Measurements from ENCODE around the gene RABEPK.
"Not testable (repeated sequence)": the region's sequence is repeated elsewhere in the genome, so short reads cannot be mapped to it uniquely, and the experiment has no call there.

RABEPK gene

DNA sequence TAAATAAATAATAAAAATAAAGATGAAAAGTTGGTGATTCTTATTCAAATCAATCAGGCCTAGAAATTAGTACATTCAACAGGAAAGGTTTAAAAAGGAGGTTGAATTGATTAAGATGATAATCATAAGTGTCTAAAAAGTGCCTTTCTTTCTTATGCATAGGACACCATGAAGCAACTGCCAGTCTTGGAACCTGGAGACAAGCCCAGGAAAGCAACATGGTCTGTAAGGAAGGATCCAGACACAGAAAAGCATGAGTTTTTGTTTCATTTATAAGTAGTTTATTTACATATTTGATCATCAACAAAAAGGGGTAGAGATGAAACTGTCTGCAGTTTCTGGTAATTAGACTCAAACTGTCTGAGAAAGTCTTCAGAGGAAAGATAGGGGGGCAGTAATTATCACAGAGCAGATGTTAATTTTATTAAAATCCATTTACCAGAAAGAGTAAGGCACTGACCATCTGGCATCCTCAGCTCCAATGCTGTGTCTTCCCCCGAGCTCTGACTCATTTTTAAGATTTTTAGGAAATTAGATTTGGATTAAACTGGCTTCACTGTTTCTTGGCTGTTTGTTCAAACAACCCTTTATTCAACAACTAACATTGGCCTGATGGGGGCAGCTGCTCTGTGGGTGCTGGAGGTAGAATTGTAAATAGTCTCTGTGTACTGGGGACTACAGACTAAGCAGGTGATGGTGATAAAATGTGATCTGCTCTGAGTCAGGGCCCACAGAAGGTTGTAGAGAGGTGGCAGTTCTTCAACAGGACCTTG lies 2.7 kb downstream of the RABEPK start:
- no peak for DNase-seq

DNA sequence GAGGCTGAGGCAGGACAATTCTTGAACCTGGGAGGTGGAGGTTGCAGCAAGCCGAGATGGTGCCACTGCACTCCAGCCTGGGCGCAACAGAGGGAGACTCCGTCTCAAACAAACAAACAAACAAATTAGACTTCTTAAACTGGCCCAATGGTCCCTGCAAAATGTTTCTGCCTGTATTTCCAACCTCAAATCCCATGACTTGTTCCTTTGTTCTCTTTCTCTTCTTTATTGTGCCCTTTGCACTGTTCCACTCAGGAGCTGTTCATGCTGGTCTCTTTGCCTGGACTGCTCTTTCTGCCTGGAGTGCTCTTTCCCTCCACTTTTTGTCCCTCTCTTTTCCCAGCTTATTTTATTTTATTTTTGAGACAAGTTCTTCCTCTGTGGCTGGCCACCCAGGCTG lies 4.1 kb downstream of the RABEPK start:
- no peak for DNase-seq

DNA sequence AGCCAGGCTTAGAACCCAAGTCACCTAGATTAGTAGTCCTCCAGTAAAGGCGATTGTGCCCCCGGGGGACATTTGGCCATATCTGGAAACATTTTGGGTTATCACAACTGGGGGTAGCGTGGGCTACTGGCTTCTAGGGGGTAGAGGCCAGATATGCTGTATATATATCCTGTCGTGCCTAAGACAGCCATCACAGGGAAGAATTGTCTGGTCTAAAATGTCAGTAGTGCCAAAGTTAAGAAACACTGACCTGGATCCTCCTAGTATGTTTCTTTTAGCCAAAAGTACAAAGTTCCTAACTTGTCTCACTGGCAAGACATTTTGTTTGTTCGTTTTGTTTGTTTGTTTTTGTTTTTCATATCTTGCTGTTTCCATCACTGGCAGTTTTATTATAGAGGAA lies 13.8 kb downstream of the RABEPK start:
- DNase-seq, result no peak

DNA sequence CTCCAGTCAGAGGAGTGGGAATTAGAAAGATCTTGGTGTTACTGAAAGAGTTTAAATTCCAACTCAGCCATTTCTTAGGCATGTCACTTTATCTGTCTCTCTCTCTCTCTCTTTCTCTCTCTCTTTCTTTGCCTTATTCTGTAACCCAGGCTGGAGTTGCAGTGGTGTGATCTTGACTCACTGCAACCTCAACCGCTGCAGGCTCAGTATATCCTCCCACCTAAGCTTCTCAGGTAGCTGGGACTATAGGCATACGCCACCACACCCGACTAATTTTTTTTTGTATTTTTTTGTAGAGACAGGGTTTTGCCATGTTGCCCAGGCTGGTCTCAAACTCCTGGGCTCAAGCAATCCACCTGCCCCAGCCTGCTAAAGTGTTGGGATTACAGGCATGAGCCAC lies 18.3 kb downstream of the RABEPK start:
- no peak for DNase-seq

DNA sequence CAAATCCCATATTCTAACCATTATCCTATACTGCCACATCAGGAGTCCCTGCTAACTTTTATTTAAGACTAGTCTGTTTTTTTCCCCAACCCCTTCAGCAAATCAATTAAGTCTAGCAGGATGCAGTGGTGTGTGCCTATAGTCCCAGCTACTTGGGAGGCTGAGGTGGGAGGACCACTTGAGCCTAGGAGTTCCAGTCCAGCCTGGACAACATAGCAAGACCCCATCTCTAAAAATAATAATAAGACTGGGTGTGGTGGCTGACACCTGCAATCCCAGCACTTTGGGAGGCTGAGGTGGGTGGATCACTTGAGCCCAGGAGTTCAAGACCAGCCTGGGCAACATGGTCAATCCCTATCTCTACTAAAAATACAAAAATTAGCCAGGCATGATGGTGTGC lies 24.5 kb downstream of the RABEPK start:
- not testable (repeated sequence) for DNase-seq

DNA sequence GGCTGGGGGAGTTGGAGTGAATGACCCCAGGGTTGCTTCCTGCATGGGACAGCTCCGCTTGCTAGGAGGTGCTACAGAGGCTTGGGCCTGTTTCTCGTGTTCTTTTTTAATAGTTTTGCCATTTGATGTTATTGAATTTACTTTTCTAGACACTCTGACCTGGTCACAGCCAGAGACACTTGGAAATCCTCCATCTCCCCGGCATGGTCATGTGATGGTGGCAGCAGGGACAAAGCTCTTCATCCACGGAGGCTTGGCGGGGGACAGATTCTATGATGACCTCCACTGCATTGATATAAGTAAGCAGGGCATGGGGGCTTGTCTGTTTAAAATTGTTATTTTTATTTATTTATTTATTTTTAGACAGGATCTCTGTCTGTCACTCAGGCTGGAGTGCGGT lies 27.4 kb downstream of the RABEPK start:
- no peak for DNase-seq

DNA sequence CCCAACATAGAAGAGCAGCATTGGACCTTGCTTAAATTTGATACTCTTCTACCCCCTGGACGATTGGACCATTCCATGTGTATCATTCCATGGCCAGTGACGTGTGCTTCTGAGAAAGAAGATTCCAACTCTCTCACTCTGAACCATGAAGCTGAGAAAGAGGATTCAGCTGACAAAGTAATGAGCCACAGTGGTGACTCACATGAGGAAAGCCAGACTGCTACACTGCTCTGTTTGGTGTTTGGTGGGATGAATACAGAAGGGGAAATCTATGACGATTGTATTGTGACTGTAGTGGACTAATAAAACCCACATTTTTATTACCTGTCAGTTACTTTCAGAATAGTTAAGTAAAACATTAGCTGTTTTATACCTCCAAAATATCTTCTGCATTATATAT lies 33.3 kb downstream of the RABEPK start:
- no peak for DNase-seq

DNA sequence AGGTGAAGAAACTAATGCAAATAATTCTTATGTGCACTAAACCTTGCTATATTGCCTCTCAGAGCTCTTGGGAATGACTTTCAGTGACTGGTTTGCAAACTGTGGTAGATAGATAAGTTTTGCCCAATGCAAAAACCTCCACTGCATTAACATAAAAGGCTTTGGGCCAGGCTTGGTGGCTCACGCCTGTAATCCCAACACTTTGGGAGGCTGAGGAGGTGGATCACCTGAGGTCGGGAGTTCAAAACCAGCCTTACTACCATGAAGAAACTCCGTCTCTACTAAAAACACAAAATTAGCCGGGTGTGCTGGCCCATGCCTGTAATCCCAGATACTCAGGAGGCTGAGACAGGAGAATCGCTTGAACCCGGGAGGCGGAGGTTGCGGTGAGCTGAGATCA lies 33.8 kb downstream of the RABEPK start:
- not testable (repeated sequence) for DNase-seq

DNA sequence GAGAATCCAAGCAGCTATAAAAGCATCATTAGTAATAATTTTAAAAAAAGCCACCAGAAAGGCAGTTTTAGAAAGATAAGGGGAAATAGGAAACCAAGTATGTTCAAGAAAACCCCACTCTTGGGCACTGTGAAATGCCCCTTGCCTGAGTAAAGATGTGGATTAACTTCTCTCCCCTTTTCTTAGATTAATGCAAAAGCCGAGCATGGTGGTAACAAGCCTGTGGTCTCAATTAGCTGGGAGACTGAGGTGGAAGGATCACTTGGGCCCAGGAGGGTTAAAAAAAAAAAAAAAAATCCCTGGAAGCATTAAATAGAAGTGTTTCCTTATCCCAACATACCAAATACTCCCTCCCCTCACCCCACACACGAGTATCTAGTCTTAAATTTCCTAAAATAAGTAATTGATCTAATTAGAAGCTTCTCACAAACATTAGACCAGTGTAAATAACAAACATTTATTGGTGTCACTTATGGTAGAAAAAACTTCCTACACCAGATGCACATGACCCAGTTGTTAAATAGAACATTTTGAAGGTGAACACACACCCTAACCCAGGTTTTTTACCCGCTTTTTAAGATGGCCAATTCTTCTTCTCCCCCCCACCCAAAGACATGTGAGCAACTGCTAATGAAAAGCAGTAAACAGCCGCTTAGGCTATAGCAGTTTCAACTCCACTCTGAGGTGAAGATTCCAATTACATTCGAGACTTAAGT lies 35.6 kb downstream of the RABEPK start:
- no peak for DNase-seq

DNA sequence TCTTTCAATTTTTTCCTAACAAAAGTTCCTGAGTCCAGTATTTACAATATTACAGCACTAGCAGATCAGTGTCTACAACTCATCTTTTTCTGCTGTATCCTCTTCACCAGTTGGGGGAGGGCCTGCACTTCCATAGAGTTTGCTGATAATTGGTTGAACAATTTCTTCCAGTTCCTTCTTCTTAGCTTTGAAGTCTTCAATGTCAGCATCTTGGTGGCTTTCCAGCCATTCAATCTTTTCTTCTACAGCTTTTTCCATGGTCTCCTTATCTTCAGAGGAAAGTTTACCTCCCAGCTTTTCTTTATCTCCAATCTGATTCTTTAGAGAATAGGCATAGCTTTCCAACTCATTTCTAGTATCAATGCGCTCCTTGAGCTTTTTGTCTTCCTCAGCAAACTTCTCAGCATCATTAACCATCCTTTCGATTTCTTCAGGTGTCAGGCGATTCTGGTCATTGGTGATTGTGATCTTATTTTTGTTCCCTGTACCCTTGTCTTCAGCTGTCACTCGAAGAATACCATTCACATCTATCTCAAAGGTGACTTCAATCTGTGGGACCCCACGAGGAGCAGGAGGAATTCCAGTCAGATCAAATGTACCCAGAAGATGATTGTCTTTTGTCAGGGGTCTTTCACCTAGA lies 36.3 kb downstream of the RABEPK start:
- not testable (repeated sequence) for DNase-seq

DNA sequence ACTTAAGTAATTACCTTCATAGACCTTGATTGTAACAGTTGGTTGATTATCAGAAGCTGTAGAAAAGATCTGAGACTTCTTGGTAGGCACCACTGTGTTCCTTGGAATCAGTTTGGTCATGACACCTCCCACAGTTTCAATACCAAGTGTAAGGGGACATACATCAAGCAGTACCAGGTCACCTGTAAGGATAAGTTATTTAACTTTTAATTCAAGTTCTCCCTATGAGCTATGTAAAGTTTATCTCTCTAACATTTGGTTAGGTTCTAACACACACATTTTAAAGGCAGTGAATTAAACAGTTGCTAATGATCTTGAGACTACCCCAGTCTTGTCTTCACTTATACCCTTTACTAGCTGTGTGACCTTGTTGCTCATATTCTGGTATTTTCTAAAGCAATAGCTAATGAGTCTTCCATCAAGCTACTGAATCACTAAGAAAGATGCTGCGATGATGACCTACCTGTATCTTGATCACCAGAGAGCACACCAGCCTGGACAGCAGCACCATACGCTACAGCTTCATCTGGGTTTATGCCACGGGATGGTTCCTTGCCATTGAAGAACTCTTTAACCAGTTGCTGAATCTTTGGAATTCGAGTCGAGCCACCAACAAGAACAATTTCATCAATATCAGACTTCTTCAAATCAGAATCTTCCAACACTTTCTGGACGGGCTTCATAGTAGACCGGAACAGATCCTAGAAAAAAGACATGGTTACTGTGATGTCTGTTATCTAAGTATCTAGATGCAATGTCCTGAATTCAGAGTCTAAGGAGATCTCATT lies 38.0 kb downstream of the RABEPK start:
- DNase-seq, result no peak

DNA sequence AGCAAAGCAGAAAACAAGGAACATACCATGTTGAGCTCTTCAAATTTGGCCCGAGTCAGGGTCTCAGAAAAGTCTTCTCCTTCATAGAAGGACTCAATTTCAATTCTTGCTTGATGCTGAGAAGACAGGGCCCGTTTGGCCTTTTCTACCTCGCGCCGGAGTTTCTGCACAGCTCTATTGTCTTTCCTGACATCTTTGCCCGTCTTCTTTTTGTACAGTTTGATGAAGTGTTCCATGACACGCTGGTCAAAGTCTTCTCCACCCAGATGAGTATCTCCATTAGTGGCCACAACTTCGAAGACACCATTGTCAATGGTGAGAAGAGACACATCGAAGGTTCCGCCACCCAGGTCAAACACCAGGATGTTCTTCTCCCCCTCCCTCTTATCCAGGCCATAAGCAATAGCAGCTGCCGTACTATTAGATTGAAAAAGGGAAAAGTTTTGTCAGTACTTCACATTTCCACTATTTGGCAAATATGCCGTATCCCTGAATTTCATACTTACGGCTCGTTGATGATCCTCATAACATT lies 38.6 kb downstream of the RABEPK start:
- DNase-seq, result no peak

DNA sequence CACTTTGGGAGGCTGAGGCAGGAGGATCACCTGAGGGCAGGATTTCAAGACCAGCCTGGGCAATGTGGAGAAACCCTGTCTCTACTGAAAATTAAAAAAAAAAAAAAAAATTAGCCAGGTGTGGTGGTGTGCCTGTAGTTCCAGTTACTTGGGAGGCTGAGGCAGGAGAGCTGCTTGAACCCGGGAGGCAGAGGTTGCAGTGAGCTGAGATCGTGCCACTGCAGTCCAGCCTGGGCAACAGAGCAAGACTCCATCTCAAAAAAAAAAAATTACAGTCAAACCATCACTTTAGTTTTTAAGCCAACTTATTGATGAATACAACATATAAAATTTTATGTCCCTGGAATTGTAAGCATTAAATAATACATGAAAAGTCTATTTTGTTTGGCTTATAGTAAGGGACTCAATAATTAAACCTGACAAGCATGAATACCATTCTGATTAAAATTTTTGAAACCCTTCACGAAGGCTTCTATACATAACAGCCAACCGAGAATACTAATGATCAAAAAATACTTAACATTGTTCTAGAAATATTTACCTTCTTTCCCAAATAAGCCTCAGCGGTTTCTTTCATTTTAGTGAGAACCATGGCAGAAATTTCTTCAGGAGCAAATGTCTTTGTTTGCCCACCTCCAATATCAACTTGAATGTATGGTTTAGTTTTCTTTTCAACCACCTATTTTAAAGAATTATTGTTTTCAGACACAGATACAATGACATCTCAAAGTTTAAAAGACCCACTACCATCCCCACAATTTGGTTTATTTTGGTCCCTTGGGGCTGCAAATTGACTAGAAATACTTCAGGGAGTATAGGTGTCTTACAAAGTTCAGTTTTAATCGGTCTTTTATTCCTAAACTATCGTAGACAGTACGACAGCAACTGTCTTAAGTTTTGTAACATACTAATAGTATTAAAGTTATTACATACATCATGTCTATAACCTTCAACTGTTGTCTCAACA lies 39.6 kb downstream of the RABEPK start:
- no peak for DNase-seq

DNA sequence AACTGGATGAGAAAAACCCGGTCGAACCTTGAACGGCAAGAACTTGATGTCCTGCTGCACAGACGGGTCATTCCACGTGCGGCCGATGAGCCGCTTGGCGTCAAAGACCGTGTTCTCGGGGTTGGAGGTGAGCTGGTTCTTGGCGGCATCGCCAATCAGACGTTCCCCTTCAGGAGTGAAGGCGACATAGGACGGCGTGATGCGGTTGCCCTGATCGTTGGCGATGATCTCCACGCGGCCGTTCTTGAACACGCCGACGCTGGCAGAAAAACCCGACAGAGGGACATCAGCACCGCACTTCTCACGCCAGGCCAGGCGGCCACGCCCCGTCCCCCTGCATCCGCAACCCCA lies 40.3 kb downstream of the RABEPK start:
- DNase-seq, result peak; percentile 35

DNA sequence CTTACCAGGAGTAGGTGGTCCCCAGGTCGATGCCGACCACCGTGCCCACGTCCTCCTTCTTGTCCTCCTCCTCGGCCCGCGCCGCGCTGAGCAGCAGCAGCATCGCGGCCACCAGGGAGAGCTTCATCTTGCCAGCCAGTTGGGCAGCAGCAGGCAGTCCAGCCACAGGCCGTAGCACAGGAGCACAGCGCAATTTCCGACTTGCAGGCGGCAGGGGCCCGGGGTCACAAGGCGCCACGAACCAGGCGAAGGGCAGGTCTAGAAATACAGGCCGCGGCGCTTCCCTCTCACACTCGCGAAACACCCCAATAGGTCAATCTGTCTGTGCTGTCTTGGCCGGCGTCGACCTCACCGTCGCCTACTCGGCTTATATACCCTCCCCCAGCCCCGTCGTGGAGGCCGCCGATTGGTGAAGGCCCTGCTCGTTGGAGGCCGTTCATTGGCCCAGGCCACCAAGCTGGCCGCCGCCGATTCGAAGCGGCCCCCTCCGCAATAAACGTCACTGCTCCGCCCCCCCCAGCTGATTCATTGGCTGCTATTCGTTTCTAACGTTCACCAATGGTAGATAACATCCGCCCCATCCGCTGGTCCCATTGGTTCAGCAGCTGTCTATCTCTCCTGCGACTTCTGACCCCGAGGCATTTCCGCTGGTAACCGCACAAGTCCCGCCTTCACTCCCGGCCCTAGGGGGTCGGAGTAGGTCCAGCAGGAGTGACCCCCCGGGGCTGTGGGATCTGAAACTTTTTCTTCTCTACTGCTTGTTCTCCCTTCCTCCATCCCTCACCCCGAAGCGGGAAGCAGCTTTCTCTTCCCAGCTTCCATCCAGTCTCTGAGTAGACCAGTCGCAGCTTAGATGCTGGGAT lies 40.9 kb downstream of the RABEPK start, which contains the start of gene HSPA5:
HSPA5 (minus strand) TSS at position 344 of the 863 bp plus-strand sequence; CDS start at position 127, 217 bp downstream.
- peak; percentile 100 for DNase-seq

DNA sequence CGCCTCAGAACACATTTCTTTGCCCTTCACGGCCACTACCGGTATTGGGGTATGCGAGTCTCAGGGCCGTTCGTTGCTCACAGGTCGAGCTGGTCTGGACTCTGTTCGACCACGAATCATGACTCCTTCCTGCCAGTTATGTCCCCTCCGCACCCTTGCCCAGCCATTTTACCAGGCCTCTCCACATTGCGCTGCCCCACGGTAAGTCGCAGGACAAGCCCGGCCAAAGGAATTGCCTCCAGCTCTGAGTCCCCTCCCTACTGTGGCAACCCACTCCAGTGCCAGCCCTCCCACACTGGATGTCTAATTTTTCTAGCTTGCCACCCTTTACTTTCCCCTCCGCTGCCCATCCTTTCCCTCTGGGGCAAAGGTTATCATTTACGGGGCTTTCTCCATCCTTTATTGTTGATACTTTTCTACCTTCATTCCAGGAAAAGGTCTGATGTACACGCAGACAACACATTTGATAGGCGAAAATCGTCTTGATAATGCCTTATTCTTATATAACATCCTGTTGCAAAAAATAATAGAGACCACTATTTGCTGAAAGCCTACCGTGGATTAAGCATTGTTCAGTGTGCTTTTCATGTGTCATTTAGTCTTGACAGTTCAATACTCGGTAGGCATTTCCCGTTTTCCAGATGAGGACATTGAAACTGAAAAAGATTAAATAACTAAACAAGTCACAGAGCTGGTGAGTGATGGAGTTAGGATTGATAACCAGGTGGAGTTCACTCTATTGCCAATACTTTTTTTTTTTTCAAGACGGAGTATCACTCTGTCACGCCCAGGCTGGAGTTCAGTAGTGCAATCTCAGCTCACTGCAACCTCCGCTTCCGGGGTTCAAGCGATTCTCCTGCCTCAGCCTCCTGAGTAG lies 41.8 kb downstream of the RABEPK start:
- DNase-seq, result no peak

DNA sequence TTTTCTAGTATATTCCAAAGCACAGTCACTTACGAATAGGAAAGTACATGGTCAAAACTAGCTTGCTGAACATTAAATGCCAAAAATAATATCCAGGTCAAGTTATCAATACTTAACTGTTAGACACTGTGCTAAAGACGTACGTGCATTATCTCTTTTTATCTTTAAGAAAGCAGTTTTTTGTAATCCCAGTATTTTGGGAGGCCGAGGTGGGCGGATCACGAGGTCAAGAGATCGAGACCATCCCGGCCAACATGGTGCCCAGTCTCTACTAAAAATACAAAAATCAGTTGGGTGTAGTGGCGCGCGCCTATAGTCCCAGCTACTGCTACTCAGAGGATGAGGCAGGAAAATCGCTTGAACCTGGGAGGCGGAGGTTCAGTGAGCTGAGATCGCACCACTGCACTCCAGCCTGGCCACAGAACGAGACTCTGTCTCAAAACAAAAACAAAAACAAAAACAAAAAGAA lies 43.5 kb downstream of the RABEPK start:
- DNase-seq, result no peak

DNA sequence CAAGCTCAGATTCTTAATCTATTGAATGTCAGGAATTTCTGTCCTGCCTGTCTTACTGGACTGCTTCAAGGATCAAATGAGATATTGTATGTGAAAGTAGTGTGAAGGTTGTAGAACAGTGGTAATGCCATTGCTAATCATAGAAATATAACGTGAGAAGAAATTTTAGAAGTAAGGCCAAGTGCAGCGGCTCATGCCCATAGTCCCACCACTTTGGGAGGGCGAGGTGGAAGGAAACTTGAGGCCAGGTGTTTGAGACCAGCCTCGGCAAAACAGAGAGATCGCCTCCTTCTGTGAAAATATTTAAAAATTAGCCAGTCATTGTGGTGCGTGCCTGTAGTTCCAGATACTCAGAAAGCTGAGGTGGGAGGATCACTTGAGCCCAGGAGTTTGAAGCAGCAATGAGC lies 45.9 kb downstream of the RABEPK start:
- DNase-seq, result no peak

DNA sequence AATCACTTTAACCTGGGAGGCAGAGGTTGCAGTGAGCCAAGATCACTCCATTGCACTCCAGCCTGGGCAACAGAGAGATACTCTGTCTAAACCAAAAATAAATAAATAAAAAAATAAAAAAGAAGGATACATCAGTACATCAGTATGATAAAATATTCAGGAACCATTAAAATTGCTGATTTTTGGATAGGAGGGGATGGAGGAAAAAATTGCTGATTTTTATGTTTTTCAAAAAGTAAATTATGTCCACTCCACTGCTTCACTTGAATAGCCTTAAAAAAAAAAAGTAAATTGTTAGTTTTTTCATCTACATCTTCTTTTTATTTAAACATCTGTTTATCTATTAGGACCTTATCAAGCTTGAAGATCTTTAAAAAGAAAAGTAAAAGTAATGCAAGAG lies 53.9 kb downstream of the RABEPK start:
- DNase-seq, result no peak

Data from CD4-positive, alpha-beta T cell treated with Interleukin-6 for 4 hours (primary cell).